Ovary (tissue), 3 donors: ENCODE results near the gene GUCA2A.

Experiments
- EP300 ChIP-seq: sonication (generic); formaldehyde crosslinking; IDR thresholded peaks from one replicate; pipeline ENCODE4 v1.6.1; 2017; ENCODE audit warnings: antibody characterized with exemption
- POLR2A ChIP-seq: fragments of 450-650 bp; IDR thresholded peaks from one replicate; pipeline ENCODE4 v1.6.1; 2017; ENCODE audit warnings: antibody characterized with exemption, mild to moderate bottlenecking, moderate library complexity
- TF ChIP-seq, protein P1 (sequence below), 3 donors: fragments of 450-650 bp in 2 of 3; fragments of 200-600 bp in 1 of 3; IDR thresholded peaks; one replicate each; pipeline versions ENCODE4 v1.5.1 to v1.8.0; 2016 to 2022; ENCODE audit warnings: antibody characterized with exemption in 3 of 3, mild to moderate bottlenecking in 1 of 3
- donor health status: DM: no; HTN: no; CAD: no.

DNA sequence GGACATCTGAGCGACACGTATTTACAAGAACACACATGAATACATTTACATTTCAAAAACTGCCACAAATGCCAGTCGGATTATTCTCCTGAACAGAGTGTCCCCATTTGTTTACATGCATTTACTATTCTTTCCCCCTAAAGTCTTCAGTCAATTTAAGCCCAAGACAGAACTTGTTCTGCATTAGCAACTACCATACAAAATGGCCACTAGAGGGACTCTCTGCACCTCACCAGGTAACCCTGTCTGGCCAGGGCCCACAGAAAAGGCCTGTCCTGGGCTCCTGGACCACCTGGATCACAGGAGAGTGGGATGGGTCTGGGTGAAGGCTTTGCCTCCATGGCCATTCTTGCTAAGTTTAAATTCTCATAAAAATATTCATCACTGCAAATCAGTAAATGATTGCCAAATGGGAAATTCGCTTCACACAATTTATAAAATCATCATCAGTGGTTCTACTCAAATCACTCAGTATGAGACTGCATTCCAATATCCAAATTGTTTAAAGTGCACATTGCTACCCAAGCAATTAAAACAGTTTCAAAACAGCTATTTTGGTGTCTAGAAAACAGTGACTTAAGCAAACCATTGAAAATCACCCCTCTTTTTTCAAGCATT, 12.5 kb upstream of the GUCA2A start:
- TF ChIP-seq, protein P1, sequence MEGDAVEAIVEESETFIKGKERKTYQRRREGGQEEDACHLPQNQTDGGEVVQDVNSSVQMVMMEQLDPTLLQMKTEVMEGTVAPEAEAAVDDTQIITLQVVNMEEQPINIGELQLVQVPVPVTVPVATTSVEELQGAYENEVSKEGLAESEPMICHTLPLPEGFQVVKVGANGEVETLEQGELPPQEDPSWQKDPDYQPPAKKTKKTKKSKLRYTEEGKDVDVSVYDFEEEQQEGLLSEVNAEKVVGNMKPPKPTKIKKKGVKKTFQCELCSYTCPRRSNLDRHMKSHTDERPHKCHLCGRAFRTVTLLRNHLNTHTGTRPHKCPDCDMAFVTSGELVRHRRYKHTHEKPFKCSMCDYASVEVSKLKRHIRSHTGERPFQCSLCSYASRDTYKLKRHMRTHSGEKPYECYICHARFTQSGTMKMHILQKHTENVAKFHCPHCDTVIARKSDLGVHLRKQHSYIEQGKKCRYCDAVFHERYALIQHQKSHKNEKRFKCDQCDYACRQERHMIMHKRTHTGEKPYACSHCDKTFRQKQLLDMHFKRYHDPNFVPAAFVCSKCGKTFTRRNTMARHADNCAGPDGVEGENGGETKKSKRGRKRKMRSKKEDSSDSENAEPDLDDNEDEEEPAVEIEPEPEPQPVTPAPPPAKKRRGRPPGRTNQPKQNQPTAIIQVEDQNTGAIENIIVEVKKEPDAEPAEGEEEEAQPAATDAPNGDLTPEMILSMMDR (IDR thresholded peaks at IDR 0.05): peak in 1 of 3 donors; percentile 26
- no peak for TF ChIP-seq POLR2A
- no peak for TF ChIP-seq EP300
